Lower leg skin (tissue), 4 donors: ENCODE results near the gene TBC1D22A. TPM values are rescaled to one million over a fixed set of nuclear protein-coding genes. Genes with fewer than 3 reads are reported as not detected.

ENCODE experiments used
- DNase-seq, 2 donors: peaks; one replicate each; pipeline ENCODE4 v3.0.0-alpha.2; 2019; ENCODE audit warnings: low spot score in 2 of 2
- H3K4me3 ChIP-seq: fragments of 200-600 bp; sonication (generic); 2 replicates; pipeline ENCODE4 v1.5.1; 2017; ENCODE audit warnings: mild to moderate bottlenecking, low read depth; ENCODE audit not compliant: poor library complexity, severe bottlenecking
- POLR2A ChIP-seq, 2 donors: fragments of 450-650 bp; IDR thresholded peaks; one replicate each; pipeline ENCODE4 v1.6.1; 2016 to 2017; ENCODE audit warnings: antibody characterized with exemption in 2 of 2, mild to moderate bottlenecking in 1 of 2, moderate library complexity in 1 of 2
- WGBS, 2 donors: methylation state at CpG; one replicate each; pipeline ENCODE4 v1.1.5; 2018; 5-methylcytosine and 5-hydroxymethylcytosine counted together
- intact Hi-C: fragments of 100-400 bp; cut with DNase I; formaldehyde crosslinking; loops from one replicate; pipeline ENCODE4 v1.15.0; 2023; ENCODE audit warnings: low total_unique reads
- total RNA-seq, 4 donors: library from RNA; depleted of rRNA; stranded (reverse); fragments of >200 nt; gene quantifications; one replicate each; pipeline ENCODE4 v1.1.0, GENCODE V29; 2016
- TF ChIP-seq, protein P1 (sequence below), 3 donors: fragments of 450-650 bp; IDR thresholded peaks; one replicate each; pipeline ENCODE4 v1.5.1; 2016; ENCODE audit warnings: antibody characterized with exemption in 3 of 3, mild to moderate bottlenecking in 3 of 3, moderate library complexity in 2 of 3

Gene TBC1D22A
- total RNA-seq, 4 donors from 2014 or later: 21.8 to 32.3 (median 31.6) TPM

DNA sequence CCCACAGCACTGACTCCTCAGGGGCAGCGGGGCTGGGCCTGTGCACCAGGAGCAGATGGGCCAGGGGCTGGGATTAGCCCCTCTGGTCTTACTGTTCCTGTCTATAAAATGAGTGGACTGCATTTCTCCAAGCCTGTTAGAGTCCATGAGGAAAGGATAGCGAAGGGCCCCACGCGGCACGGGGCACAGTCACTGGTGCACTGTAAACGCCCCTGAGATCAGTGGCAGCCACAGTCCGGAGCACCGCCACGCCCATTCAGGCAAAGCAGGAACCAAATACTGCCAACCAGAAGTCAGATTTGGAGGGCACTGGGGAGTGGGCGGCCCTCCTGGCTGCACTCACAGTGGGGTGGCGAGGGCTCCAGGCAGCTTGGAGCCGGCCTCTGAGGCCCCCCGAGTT, 387.5 kb downstream of the TBC1D22A start:
- TF ChIP-seq, protein P1, sequence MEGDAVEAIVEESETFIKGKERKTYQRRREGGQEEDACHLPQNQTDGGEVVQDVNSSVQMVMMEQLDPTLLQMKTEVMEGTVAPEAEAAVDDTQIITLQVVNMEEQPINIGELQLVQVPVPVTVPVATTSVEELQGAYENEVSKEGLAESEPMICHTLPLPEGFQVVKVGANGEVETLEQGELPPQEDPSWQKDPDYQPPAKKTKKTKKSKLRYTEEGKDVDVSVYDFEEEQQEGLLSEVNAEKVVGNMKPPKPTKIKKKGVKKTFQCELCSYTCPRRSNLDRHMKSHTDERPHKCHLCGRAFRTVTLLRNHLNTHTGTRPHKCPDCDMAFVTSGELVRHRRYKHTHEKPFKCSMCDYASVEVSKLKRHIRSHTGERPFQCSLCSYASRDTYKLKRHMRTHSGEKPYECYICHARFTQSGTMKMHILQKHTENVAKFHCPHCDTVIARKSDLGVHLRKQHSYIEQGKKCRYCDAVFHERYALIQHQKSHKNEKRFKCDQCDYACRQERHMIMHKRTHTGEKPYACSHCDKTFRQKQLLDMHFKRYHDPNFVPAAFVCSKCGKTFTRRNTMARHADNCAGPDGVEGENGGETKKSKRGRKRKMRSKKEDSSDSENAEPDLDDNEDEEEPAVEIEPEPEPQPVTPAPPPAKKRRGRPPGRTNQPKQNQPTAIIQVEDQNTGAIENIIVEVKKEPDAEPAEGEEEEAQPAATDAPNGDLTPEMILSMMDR (IDR thresholded peaks at IDR 0.05): no peak
- no peak for TF ChIP-seq POLR2A (IDR thresholded peaks at IDR 0.05)
- WGBS, 2 donors: 92 to 94% methylated on average over 12 to 13 of the region's 13 CpGs
- intact Hi-C loops: no loop called here
- DNase-seq: no peak
- no peak overlapping the region for H3K4me3 ChIP-seq

DNA sequence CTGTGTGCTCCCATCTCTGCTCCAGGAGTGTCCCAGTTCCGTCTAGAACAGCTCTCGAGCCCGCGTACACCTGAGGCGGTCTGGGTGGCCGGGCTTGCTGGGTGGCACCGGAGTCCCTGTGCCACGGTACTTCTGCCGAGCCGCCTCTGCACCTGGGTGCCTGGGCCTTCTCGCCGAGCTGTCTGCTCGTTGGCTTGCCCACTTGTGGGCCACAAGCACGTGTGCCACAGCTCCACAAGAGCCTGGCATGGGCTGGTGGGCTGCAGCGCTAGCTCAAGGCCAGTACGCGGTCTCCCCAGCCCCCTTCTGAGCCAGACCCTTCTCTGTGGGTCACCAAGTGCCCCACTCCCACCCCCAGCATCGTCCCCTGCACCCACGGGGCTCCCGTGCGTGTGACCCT, 388.0 kb downstream of the TBC1D22A start:
- no peak for TF ChIP-seq POLR2A (IDR thresholded peaks at IDR 0.05)
- TF ChIP-seq, protein P1 (IDR thresholded peaks at IDR 0.05): no peak
- 97% methylated on average over 13 to 21 of the region's 21 CpGs for WGBS, 2 donors
- DNase-seq: no peak
- intact Hi-C loops: no loop called here
- no peak overlapping the region for H3K4me3 ChIP-seq

DNA sequence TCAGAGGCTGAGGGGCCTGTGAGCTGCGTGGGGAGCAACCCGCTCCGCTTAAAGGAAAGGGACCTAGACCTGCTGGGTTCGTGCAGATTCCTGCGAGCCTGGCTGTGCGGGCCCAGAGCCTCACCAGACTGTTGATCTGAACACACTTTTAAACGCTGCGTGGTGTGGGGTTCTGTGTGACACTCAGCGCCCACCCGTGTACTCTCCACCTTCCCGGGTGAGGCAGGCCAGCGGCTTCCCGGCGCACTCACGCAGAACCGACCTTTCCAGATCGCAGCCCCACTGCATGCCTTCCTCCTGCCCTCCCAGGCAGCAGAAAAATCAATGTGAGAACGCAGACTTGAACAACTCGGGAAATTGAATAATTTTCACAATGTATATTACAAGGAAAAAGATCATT, 388.6 kb downstream of the TBC1D22A start:
- no peak overlapping the region for H3K4me3 ChIP-seq
- WGBS, 2 donors: 94 to 95% methylated on average over 18 to 19 of the region's 19 CpGs
- intact Hi-C loops: no loop called here
- DNase-seq: no peak
- TF ChIP-seq POLR2A (IDR thresholded peaks at IDR 0.05): no peak
- TF ChIP-seq, protein P1 (IDR thresholded peaks at IDR 0.05): no peak

DNA sequence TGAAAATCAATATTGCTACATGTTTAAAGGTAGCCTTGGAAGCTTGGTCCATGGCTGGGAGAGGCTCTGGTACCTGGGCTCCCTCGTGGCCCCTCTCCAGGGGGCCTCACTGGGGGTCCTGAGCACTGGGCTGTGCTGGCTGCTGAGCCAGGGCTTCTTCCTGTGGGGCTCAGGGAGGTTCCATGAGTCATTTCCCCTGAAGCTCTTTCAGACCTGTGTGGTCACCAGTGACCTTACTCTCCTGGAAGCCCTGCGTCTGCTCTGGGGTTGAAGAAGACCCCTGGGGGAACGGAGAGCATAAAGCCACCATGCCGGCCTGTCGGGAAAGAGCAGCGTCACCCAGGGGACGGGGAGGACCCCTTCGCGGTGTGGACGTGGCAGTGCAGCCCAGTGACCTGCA, 389.0 kb downstream of the TBC1D22A start:
- intact Hi-C loops: no loop called here
- DNase-seq: no peak
- WGBS, 2 donors: 82 to 89% methylated on average over 5 to 10 of the region's 10 CpGs
- H3K4me3 ChIP-seq: no peak overlapping the region
- TF ChIP-seq POLR2A (IDR thresholded peaks at IDR 0.05): no peak

DNA sequence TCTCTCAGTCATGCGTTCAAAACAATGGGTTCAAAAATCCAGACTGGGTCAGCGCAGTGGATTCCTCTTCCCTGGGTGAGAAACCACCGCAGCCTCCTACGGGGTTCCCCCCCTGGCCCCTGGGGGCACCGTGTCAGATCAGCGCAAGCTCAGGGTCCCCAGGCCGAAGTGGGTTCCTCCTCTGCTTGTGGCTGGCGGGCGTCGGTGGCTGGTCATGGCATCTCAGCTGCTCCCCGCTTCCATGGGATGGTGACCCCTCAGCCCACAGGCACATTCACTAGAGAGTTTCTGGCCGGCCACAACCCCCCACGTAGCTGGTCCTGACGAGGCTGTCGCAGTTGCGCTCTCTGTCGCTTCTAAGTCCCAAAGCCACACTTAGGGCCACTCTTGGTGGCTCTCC, 389.8 kb downstream of the TBC1D22A start:
- WGBS, 2 donors: 92 to 93% methylated on average over 17 of the region's 17 CpGs

DNA sequence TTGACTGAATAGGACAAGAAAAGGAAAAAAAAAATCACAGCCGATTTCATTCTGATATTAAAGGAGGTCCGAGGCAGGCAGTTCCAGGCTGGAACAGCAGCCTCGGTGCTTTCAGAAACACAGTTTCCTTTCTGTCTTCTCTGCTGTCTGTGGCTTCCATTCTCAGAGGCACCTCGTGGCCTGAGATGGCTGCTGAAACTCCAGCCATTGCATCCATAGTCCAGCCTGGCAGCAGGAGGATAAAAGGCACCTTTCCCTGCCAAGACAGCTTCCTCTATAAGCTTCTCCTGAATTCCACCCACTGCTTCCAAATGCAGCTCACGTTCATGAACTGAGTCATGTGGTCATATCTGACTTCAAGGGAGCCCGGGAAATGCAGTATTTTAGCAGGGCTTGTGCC, 390.5 kb downstream of the TBC1D22A start:
- no peak for DNase-seq
- 42% methylated on average over 6 of the region's 6 CpGs for WGBS, 2 donors
- TF ChIP-seq, protein P1 (IDR thresholded peaks at IDR 0.05): no peak
- TF ChIP-seq POLR2A (IDR thresholded peaks at IDR 0.05): no peak
- intact Hi-C loops: no loop called here
- H3K4me3 ChIP-seq: no peak overlapping the region

More for the DNA sequence above, 389.8 kb downstream of the TBC1D22A start:
- no peak for DNase-seq
- TF ChIP-seq POLR2A (IDR thresholded peaks at IDR 0.05): no peak
- TF ChIP-seq, protein P1 (IDR thresholded peaks at IDR 0.05): no peak
- no peak overlapping the region for H3K4me3 ChIP-seq
- intact Hi-C loops: no loop called here
